PC-9 (cell line): ENCODE data around the gene RARB.

Experiments
- EZH2 ChIP-seq: fragments of 200-600 bp; sonication (generic); IDR thresholded peaks from 2 replicates; pipeline ENCODE4 v1.8.0; 2017; ENCODE audit warnings: antibody characterized with exemption, low read depth
- TF ChIP-seq, protein P1 (sequence below): fragments of 200-600 bp; sonication (generic); conservative IDR thresholded peaks from 2 replicates; pipeline ENCODE4 v1.6.1; 2017; ENCODE audit warnings: mixed run types, antibody characterized with exemption, mild to moderate bottlenecking, moderate library complexity

- TF ChIP-seq, protein P1, sequence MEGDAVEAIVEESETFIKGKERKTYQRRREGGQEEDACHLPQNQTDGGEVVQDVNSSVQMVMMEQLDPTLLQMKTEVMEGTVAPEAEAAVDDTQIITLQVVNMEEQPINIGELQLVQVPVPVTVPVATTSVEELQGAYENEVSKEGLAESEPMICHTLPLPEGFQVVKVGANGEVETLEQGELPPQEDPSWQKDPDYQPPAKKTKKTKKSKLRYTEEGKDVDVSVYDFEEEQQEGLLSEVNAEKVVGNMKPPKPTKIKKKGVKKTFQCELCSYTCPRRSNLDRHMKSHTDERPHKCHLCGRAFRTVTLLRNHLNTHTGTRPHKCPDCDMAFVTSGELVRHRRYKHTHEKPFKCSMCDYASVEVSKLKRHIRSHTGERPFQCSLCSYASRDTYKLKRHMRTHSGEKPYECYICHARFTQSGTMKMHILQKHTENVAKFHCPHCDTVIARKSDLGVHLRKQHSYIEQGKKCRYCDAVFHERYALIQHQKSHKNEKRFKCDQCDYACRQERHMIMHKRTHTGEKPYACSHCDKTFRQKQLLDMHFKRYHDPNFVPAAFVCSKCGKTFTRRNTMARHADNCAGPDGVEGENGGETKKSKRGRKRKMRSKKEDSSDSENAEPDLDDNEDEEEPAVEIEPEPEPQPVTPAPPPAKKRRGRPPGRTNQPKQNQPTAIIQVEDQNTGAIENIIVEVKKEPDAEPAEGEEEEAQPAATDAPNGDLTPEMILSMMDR = no peak
- no peak for TF ChIP-seq EZH2
These were observed 112.2 kb downstream of the RARB start for GRCh38 chr3:25540273-25540672.
